ENCODE data around the gene UBE2D4. TPM values are rescaled to one million over a fixed set of nuclear protein-coding genes. Genes with fewer than 3 reads are reported as not detected.
A peak's percentile ranks its signal among the peaks of the same experiment; 100 is the strongest.

The UBE2D4 gene
- total RNA-seq, 1 donor from 2014 or later: 27.4 TPM

- H3K4me3 ChIP-seq (ENCODE audit: low read depth, low read length): no peak overlapping the region
- no peaks in the 10 kb centered on the region for H3K27me3 ChIP-seq (ENCODE audit: control insufficient read depth, insufficient read depth, low read length)
- no peaks in the 10 kb centered on the region for H3K36me3 ChIP-seq (ENCODE audit: control insufficient read depth, insufficient read depth, low read length)
- no peak for TF ChIP-seq CTCF (IDR thresholded peaks at IDR 0.05; ENCODE audit: insufficient read depth, low read length, poor library complexity, severe bottlenecking)
- no peak for DNase-seq (ENCODE audit: low read depth)
These were observed 17.4 kb downstream of the UBE2D4 start for GRCh38 chr7:43943417-43944187.

- no peak for DNase-seq (ENCODE audit: low read depth)
- no peaks in the 10 kb centered on the region for H3K36me3 ChIP-seq (ENCODE audit: control insufficient read depth, insufficient read depth, low read length)
- no peak for TF ChIP-seq CTCF (IDR thresholded peaks at IDR 0.05; ENCODE audit: insufficient read depth, low read length, poor library complexity, severe bottlenecking)
- no peak overlapping the region for H3K4me3 ChIP-seq (ENCODE audit: low read depth, low read length)
- no peaks in the 10 kb centered on the region for H3K27me3 ChIP-seq (ENCODE audit: control insufficient read depth, insufficient read depth, low read length)
These were observed 18.1 kb downstream of the UBE2D4 start for GRCh38 chr7:43944286-43944685.

GRCh38 chr7:43952028-43952427 lies 25.8 kb downstream of the UBE2D4 start:
- DNase-seq (ENCODE audit: low read depth): no peak
- no peaks in the 10 kb centered on the region for H3K27me3 ChIP-seq (ENCODE audit: control insufficient read depth, insufficient read depth, low read length)
- H3K4me3 ChIP-seq (ENCODE audit: low read depth, low read length): no peak overlapping the region
- H3K36me3 ChIP-seq (ENCODE audit: control insufficient read depth, insufficient read depth, low read length): no peaks in the 10 kb centered on the region
- TF ChIP-seq CTCF (IDR thresholded peaks at IDR 0.05; ENCODE audit: insufficient read depth, low read length, poor library complexity, severe bottlenecking): no peak

- DNase-seq (ENCODE audit: low read depth): no peak
These were observed 26.8 kb downstream of the UBE2D4 start for GRCh38 chr7:43953071-43953470.

GRCh38 chr7:43954524-43955228 lies 28.4 kb downstream of the UBE2D4 start:
- peak; percentile 41 for TF ChIP-seq CTCF (IDR thresholded peaks at IDR 0.05; ENCODE audit: insufficient read depth, low read length, poor library complexity, severe bottlenecking)
- DNase-seq (ENCODE audit: low read depth): peak; percentile 28
- Histone ChIP-seq H3K36me3 (ENCODE audit: control insufficient read depth, insufficient read depth, low read length) (no peaks in the 10 kb centered on the region), H3K4me3 (ENCODE audit: low read depth, low read length) (no peak overlapping the region), H3K27me3 (ENCODE audit: control insufficient read depth, insufficient read depth, low read length) (no peaks in the 10 kb centered on the region)

More at GRCh38 chr7:43953071-43953470, 26.8 kb downstream of the UBE2D4 start:
- H3K4me3 ChIP-seq (ENCODE audit: low read depth, low read length): no peak overlapping the region
- no peaks in the 10 kb centered on the region for H3K36me3 ChIP-seq (ENCODE audit: control insufficient read depth, insufficient read depth, low read length)
- no peak for TF ChIP-seq CTCF (IDR thresholded peaks at IDR 0.05; ENCODE audit: insufficient read depth, low read length, poor library complexity, severe bottlenecking)
- H3K27me3 ChIP-seq (ENCODE audit: control insufficient read depth, insufficient read depth, low read length): no peaks in the 10 kb centered on the region
